Right atrium auricular region (tissue), 2 donors: ENCODE measurements around the gene DNAH8. TPM values are rescaled to one million over a fixed set of nuclear protein-coding genes. Genes with fewer than 3 reads are reported as not detected.
A peak's percentile ranks its signal among the peaks of the same experiment; 100 is the strongest.
"Not testable (repeated sequence)": the region's sequence is repeated elsewhere in the genome, so short reads cannot be mapped to it uniquely, and the experiment has no call there.

Experiments used
- DNase-seq: peaks from one replicate; pipeline ENCODE4 v3.0.0-alpha.2; 2019; ENCODE audit warnings: low spot score
- H3K27ac ChIP-seq, 2 donors: fragments of 200-600 bp; sonication (generic); 1 replicate in 1 of 2; 2 replicates in 1 of 2; pipeline ENCODE4 v1.5.1; 2016 to 2019
- H3K27me3 ChIP-seq, 2 donors: fragments of 200-600 bp; sonication (generic); one replicate each; pipeline versions ENCODE4 v1.5.1 to v1.6.0; 2017 to 2019
- H3K36me3 ChIP-seq: fragments of 200-600 bp; sonication (generic); one replicate; pipeline ENCODE4 v1.5.1; 2016
- H3K4me1 ChIP-seq, 2 donors: fragments of 200-600 bp; sonication (generic); one replicate each; pipeline versions ENCODE4 v1.5.1 to v1.6.0; 2017 to 2019
- H3K4me3 ChIP-seq, 2 donors: fragments of 200-600 bp; sonication (generic); 1 replicate in 1 of 2; 2 replicates in 1 of 2; pipeline ENCODE4 v1.5.1; 2017 to 2019; ENCODE audit warnings: mild to moderate bottlenecking in 1 of 2, moderate library complexity in 1 of 2
- H3K9me3 ChIP-seq, 2 donors: fragments of 200-600 bp; sonication (generic); one replicate each; pipeline ENCODE4 v1.5.1; 2019
- total RNA-seq, 2 donors: library from RNA; depleted of rRNA; stranded (reverse); fragments of >200 nt; gene quantifications; one replicate each; pipeline ENCODE4 v1.1.0, GENCODE V29; 2016
- TF ChIP-seq, protein P1 (sequence below), 2 donors: fragments of 200-600 bp; sonication (generic); IDR thresholded peaks; one replicate each; pipeline ENCODE4 v1.5.1; 2019; ENCODE audit warnings: antibody characterized with exemption in 2 of 2

The DNAH8 gene
- total RNA-seq, 2 donors from 2014 or later, result 0.04 TPM; not detected in 1

- peaks cover 0 to 4% of the 10 kb centered on the region in 2 donors for H3K9me3 ChIP-seq
Observed at GRCh38 chr6:38695933-38696332, 19.2 kb upstream of the DNAH8 start.

DNA sequence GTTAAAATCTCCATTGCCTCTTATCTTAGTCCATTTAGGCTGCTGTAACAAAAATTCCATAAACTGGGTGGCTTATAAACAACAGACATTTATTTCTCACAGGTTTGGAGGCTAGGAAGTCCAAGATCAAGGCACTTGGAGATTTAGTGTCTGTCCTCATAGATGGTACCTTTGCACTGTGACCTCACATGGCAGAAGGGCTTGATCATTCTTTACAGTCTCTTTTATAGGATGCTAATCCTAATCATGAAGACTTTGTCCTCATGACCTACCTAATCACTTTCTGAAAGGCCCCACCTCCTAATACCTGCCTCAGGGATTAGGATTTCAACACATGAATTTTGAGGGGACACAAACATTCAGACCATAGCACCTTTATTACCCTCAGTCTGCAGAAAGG, 18.8 kb upstream of the DNAH8 start:
- TF ChIP-seq, protein P1, sequence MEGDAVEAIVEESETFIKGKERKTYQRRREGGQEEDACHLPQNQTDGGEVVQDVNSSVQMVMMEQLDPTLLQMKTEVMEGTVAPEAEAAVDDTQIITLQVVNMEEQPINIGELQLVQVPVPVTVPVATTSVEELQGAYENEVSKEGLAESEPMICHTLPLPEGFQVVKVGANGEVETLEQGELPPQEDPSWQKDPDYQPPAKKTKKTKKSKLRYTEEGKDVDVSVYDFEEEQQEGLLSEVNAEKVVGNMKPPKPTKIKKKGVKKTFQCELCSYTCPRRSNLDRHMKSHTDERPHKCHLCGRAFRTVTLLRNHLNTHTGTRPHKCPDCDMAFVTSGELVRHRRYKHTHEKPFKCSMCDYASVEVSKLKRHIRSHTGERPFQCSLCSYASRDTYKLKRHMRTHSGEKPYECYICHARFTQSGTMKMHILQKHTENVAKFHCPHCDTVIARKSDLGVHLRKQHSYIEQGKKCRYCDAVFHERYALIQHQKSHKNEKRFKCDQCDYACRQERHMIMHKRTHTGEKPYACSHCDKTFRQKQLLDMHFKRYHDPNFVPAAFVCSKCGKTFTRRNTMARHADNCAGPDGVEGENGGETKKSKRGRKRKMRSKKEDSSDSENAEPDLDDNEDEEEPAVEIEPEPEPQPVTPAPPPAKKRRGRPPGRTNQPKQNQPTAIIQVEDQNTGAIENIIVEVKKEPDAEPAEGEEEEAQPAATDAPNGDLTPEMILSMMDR (IDR thresholded peaks at IDR 0.05), result no peak
- no peak overlapping the region for H3K4me3 ChIP-seq
- H3K9me3 ChIP-seq, result peaks cover 0 to 4% of the 10 kb centered on the region in 2 donors
- H3K27ac ChIP-seq, result no peak overlapping the region
- H3K4me1 ChIP-seq, result no peaks in the 10 kb centered on the region
- no peak for DNase-seq
- H3K36me3 ChIP-seq, result no peaks in the 10 kb centered on the region
- H3K27me3 ChIP-seq, result no peaks in the 10 kb centered on the region

More at GRCh38 chr6:38695933-38696332, 19.2 kb upstream of the DNAH8 start:
- H3K36me3 ChIP-seq, result no peaks in the 10 kb centered on the region
- no peak for DNase-seq
- TF ChIP-seq, protein P1 (IDR thresholded peaks at IDR 0.05), result no peak
- no peaks in the 10 kb centered on the region for H3K27me3 ChIP-seq
- H3K4me1 ChIP-seq, result no peaks in the 10 kb centered on the region
- H3K4me3 ChIP-seq, result no peak overlapping the region
- no peak overlapping the region for H3K27ac ChIP-seq

DNA sequence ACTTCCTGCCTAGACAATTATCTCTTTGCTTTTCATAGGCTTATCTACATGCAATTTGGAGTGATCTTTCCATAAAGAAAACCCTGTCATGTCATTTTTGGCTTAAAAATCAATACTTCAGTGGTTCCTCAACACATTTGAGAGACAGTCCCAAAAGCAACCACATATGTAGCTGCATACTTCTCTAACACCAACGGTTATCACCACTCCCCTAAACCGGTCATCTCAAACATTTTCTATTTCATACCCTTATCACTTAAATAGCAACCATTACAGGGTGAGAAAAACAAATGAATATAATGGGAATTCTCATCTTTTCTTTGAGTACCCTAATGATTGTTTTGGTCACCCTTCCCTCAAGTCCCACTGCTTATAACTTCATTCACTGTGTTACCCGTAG, 17.3 kb upstream of the DNAH8 start:
- peaks cover 0 to 4% of the 10 kb centered on the region in 2 donors for H3K9me3 ChIP-seq
- no peaks in the 10 kb centered on the region for H3K27me3 ChIP-seq
- DNase-seq, result no peak
- H3K36me3 ChIP-seq, result no peaks in the 10 kb centered on the region
- TF ChIP-seq, protein P1 (IDR thresholded peaks at IDR 0.05), result no peak
- no peak overlapping the region for H3K4me3 ChIP-seq
- peaks cover 0 to 9% of the 10 kb centered on the region in 2 donors for H3K4me1 ChIP-seq
- H3K27ac ChIP-seq, result no peak overlapping the region

- not testable (repeated sequence) for H3K9me3 ChIP-seq, H3K4me3 ChIP-seq, H3K4me1 ChIP-seq, H3K27me3 ChIP-seq, H3K36me3 ChIP-seq, H3K27ac ChIP-seq, DNase-seq
Observed at GRCh38 chr6:38699702-38700101, 15.4 kb upstream of the DNAH8 start.

DNA sequence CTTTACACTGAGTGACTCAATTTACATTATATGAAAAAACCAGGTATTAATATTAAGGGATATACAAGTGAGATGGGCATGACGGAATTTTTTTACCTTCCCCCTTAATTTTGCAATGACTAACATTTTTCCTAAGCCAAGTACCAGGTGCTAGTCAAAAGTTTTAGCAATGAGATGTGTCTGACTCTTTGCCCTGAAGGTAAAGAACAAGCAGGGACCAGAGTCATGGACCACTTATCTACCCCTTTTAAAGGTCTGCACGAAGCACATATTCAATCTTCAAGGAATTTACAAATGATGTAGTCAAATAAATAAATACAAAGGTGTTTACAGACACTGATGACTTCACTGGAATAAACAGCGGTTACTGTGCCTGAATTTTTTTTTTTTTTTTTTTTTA, 13.6 kb upstream of the DNAH8 start:
- Histone ChIP-seq H3K27ac (no peak overlapping the region), H3K9me3 (peaks cover 0 to 4% of the 10 kb centered on the region in 2 donors), H3K4me3 (no peak overlapping the region), H3K27me3 (no peaks in the 10 kb centered on the region), H3K4me1 (peaks cover 0 to 9% of the 10 kb centered on the region in 2 donors), H3K36me3 (no peaks in the 10 kb centered on the region)
- TF ChIP-seq, protein P1 (IDR thresholded peaks at IDR 0.05), result no peak
- no peak for DNase-seq

DNA sequence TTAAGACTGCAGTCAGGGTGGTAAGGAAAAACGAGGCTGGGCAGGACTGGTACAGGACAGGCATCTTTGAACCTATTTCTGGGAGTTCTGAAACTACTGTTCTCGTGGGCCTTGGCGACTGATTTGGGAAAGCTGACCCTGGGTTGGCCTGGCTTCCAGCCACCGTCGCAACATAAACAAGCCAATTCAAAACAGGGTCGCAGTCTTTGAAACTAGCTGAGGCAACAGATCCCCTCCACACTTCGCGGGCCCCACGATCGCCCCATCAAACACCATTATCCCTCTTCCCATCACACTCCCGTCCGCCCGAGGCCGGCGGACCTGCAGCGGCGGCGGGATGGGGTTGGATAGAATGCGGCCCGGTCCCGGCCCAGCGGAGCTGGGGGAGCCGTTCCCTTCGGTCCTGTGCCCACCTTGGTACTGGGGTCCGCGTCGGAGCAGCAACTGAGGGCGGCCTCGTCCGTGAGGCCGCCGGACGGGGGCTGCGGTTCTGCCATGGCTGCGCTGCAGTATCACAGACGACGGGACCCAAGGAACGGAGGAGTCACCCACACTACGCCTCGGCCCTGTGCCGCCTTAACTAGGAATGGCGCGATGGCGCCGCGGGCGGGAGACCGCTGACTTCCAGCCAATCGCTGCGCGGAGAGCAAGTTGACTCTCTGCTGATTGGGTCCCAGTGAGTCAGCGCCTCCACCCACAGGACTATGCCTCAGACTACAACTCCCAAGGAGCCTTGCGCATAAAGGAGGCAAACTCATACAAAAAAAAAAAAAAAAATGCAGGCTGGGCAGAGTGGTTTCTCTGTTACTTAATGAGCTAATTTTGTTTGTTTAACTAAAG, 12.3 kb upstream of the DNAH8 start, which contains the start of gene GLO1:
Gene GLO1, minus strand, starts transcription at position 588 of the 840 bp plus-strand sequence. Its CDS starts 91 bp downstream, at position 497.
- TF ChIP-seq, protein P1 (IDR thresholded peaks at IDR 0.05), result no peak
- H3K4me1 ChIP-seq, result peaks cover 0 to 9% of the 10 kb centered on the region in 2 donors
- H3K27ac ChIP-seq, result peak within 1 kb of the TSS; percentile 84 to 92

More for the DNA sequence above, 12.3 kb upstream of the DNAH8 start, which contains the start of gene GLO1:
- peaks cover 0 to 4% of the 10 kb centered on the region in 2 donors for H3K9me3 ChIP-seq
- H3K27me3 ChIP-seq, result no peaks in the 10 kb centered on the region
- peak; percentile 99 for DNase-seq
- H3K36me3 ChIP-seq, result no peaks in the 10 kb centered on the region
- H3K4me3 ChIP-seq, result peak within 1 kb of the TSS; percentile 63 to 85
